HG03354 (cell line): ENCODE data around the gene NINL.
A peak's percentile ranks its signal among the peaks of the same experiment; 100 is the strongest.
"Not testable (repeated sequence)": the region's sequence is repeated elsewhere in the genome, so short reads cannot be mapped to it uniquely, and the experiment has no call there.

Experiments used
- ATAC-seq: cut with Tn5 transposase; IDR thresholded peaks from one replicate; pipeline ENCODE4 v1.9.1; 2021; ENCODE audit warnings: mild to moderate bottlenecking; ENCODE audit not compliant: unreplicated experiment, poor library complexity, severe bottlenecking

The NINL gene

DNA sequence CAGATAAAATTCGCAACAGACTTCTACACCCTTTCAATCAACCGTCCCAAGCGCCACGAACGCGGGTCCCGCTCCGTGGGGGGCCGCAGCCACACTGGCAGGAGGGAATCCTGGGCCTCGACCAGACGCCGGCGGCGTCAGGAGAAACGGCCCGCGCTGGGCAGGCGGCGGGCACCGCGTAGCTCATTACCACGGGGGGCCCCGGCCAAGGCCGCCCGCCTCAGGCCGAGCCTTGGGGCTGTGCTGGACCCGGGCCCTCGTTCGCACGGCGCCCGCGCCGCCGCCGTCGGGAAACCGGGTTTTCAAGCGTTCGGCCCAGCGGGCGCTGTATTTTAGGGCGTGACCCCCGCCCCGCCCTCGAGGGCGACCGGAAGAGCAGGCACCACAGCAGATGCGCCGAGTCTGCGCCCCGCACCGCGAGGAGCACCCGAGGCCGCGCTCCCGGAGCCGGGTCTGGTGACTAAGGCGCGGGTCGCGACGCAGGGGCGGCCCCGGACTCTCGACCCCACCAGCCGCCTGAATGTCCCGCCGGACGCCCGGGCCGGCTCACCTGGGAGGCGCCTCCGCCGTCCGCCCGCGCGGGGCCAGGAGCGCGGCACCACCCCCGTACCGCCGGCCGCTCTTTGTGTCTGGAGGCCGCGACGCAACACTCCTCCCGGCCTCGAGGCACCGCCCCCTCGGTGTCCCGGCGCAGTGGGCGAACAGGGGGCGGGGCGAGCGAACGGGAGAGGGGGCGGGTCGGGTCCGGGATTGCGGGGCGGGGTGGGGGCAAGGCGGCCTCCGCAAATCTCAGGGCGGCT, at the start of gene NINL:
Gene NINL, minus strand, starts transcription at position 627 of the 800 bp plus-strand sequence. CDS start 58,944 bp downstream, outside the sequence.
- ATAC-seq = no peak

DNA sequence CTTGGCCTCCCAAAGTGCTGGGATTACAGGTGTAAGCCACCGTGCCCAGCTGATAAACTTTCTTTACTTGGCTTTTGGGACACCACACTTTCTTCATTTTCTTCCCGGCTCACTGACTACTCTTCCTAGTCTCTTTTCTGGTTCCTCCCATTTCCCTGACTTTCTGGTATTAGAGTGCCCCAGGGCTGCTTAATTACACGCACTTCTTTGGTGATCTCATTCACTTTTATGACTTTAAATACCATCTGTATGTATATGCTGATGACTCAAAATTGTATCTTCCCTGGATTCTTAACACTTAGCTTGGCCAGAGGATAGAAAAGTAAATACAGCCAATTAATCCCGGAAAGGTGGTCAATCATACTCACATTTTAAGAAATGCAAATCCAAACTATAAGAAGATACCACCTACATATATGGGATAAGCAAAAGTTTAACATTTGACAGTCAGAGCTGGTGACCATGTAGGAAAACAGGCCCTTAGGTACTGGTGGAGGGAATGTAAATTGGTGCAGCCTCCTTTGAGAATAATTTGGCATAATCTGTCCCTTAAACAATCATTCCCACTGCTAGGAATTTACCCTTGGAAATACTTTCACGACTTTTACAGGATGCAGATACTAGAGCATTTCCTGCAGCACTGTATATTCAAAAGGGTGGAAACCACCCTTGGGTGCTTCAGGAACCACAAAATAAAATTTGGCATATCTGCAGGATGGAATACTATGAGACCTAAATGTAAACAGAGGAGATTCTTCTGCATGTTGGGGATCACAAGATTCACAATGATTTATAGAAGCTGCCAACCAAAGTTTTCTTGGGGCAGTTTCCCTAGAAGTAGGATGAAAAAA, 47.8 kb upstream of the NINL start:
- ATAC-seq = no peak

DNA sequence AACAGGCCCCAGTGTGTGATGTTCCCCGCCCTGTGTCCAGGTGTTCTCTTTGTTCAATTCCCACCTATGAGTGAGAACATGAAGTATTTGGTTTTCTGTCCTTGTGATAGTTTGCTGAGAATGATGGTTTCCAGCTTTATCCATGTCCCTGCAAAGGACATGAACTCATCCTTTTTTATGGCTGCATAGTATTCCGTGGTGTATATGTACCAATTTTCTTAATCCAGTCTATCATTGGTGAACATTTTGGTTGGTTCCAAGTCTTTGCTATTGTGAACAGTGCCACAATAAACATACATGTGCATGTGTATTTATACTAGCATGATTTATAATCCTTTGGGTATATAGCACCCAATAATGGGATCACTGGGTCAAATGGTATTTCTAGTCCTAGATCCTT, 45.3 kb upstream of the NINL start:
- not testable (repeated sequence) for ATAC-seq

DNA sequence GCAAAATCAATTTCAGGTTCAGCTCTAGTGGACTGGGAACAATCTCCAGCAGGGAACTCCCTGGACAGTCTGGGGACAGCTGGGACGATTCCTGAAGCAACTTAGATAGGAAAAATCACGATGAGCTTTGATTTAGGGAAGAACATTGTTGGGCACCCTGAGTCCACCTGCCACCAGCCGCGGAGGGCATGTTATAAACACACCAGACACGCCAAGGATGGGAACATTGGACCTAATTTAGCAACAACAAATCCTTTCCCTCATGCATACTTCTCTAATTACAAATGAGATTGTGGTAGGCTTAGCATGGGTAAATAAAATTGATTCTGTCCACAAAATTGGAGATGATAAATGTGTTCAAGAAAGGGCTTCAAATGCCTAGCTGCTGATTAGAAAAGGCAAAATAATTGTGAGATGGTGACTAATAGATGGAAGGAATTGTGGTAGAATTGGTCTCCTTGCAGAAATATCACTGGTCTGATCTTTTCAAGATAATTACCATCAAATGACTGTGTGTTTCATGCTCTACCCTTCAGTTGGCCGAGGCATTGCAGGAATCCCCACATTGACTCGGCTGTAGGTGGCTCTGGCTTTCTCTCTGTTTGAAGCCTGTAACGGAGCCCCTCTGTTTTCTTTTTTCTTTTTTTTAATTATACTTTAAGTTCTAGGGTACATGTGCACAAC, 44.6 kb upstream of the NINL start:
- ATAC-seq = no peak

DNA sequence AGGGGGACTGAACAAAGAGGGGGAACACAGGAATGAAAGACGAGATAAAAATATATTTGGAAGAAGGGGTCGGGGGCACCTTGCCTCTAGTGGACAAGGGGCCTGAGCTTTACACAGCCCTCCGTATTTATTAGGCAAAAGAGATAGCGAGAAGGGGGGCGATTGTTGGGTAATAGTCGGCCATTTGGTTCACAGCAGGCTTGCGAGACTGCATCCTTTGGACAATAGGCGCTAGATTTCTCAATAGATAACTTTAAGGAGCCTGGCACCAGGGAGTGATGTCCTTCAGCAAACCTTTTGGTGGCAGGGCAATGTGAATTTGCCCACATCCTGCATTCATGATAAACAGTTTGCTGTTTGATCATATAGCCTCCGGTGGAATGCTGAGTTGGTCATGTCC, 41.4 kb upstream of the NINL start:
- ATAC-seq = no peak

DNA sequence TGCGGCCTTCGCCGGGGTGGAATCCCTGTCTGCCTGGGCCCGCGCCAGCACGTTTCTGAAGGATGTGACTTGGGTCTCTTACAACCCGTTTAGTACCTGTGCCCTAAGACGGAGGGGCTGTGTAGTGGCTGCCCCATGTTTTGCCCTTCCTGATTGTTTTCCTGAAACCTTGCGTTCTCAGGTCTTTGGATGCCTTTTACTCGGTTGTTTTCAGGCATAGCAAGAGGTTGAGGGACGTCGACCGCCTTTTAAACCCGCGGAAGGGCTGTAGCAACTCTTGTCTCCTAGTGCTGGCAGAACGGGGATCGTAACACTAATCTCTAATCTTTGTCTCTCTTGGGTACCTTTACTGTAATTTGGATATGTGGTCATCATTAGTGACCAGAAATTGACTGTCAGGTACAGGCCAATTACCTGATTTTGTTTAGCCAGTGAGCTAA, 39.2 kb upstream of the NINL start:
- no peak for ATAC-seq

DNA sequence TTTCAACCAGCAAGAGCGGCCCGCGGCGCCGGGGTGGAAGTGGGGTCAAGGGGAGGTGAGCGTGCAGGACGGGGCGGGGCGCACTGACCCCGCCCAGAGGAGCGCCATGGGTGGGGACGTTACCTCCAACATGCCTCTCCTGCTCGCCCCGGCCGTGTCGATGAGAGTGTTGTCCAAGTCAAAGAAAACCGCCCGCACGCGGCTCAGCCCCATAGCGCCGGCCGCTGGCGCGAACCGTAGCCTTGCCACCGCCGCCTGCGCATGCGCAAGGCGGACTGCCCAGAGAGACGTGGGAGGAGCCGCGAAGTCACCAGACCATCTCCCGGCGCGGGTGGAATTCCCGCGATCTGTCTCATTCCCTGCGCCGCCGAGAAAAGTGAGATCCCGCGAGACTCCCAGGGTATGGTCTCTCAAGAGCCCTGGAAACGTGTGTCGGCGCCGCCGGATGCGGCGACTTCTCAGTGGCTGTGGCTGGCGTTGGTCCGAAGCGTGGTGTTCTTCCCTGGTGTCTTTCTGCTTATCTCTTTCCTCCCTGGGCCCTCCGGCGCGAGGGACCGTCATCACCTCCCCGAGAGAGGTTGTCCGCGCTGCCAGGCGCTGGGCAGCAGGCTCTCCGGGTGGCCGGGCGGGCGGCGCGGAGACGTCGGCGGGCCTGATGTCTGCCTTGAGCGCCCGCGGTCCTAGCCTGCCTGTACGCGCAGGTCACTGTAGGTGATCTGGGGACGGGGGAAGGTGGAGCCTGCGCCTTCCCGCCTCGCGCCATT, 38.6 kb upstream of the NINL start, which contains the start of gene NANP:
Gene NANP, minus strand, starts transcription at position 279 of the 764 bp plus-strand sequence. Its CDS starts 66 bp downstream, at position 213.
- peak; percentile 83 for ATAC-seq

DNA sequence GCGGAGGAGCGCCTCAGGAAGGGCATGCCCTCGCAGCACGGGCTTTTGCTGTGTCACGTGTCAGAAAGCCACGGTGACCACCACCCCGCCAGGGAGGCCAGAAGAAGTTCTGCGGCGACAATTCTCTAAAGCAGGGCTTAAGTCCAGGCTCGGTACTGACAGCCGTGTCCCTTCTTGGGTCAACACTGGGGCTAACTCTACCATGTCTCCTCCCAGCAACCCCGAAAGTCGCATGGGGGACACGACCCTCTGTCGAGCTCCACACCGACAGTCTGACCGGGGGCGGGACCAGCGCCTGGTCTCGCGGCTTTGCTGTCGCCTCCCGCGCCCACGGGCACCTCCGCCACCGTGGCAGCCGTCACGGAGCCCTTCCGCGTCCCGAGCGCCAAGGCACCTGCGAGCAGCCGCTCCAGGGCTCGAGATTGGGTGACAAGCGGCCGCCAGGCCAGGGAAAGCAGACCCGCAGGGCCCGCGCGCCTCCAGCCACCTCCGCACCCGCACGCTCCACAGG, 37.9 kb upstream of the NINL start:
- peak; percentile 21 for ATAC-seq

DNA sequence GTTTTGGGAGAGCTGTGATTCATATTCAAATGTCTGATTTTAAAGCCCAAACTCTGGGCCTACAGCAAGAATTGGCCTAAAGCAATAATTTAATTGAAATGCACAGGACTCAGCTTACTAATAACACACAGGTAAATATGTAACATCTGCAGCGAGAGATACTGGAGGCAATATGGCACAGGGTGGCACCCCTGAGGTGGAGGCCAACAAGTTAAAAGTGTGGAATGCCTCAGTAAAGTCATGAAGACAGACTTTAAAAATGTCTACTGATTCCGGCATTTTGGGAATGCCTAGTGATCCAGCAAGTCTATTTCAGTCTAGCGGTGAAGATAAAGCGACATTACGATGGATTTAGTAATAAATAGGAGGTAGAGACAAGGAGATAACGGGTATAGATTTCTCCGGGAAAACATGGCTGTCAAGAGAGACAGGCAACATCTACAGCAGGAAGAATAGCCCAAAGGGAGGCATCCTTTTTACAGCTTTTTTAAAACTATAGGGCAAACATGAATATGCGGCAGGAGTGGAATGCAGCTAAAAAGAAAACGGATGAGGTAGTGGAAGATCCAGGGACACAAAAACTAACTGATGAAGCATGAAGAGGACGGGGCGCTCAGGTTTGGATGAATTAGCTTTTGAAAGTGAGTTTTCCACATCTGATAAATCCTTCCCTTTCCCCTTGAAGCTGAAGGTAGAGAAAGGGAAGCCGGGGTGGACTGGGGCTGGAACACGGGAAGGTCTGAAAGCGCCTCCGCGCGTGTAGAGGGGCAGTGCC, 37.3 kb upstream of the NINL start:
- ATAC-seq = no peak

DNA sequence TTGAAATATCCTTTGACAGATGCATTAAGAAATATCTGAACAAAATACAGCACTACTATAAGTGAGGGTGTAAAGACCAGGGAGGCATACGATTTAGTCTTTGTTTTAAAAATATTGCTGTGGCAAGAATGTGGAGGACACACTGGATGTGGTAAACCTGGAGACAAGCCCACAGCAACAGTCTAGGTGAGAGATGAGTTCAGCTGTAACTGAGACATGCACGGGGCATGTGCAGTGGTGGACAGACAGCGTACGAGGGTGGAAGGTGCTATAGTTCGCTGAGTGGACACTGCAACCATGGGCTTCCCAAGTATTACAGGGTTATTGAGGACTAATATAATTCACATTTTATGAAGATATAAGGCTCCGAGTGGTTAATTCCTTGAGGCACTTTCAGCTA, 36.7 kb upstream of the NINL start:
- no peak for ATAC-seq

DNA sequence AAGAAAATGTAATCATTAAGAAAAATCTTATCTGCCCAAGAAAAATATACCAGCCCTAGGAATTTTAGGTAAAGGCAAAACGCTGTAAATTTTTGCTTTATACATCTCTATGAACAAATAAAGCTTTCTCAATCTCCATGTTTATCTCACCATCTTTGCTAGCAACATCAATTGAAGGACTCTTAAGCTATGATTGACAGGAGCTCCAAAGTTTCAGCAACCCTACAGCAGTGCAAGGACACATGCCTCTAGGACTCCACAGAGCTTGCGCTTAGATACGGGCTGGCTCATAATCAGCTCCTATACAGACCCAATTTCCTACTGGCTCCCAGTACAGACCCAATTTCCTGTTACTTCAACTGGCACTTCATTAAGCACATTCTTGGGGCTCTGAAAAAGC, 34.2 kb upstream of the NINL start:
- ATAC-seq = no peak

DNA sequence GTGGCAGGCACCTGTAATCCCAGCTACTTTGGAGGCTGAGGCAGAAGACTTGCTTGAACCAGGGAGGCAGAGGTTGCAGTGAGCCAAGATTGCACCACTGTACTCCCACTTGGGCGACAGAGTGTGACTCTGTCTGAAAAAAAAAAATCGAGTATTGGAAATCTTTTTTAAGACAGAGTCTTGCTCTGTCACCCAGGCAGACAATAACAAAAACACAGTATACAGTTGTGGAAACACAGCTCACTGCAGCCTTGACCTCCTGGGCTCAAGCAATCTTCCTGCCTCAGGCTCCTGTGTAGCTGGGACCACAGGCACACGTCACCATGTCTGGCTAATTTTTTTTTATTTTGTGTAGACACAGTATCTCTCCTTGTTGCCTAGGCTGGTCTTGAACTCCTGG, 23.4 kb upstream of the NINL start:
- no peak for ATAC-seq

DNA sequence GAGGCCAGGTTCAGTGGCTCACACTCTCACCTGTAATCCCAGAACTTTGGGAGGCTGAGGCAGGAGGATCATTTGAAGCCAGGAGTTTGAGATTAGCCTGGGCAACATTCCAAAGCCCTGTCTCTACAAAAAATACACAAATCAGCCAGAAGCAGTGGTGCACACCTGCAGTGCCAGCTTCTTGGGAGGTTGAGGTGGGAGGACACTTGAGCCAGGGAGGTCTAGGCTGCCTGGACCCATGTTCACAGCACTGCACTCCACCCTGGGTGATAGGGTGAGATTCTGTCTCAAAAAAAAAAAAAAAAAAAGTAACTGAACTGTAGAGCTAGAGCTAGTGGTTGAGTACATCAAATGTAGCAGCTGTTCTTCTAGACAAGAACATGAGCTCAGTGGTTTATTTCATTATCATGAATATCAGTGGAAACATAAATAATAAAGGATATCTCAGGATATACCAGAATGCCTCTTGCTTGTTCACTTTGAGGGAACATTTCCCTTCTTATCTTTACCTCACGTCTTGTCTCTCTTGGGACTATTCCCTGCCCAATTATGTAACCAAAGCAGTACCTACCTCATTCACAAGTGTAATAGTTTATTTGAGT, 20.9 kb upstream of the NINL start:
- no peak for ATAC-seq

DNA sequence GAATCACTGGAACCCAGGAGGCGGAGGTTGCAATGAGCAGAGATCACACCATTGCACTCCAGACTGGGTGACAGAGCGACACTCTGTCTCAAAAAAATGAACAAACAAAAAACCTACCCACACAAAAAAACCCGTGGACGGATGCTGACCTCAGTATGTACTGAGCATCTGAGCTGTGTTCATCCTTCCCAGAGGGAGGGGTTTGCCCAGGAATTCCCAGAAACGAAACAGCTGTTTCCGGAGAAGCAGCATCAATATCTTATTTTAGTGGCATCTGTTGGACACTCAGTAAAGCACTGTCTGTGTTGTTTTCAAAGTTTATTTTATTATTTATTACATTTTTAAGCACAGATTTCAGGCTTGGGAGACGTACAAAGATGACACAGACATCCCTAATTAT, 19.8 kb upstream of the NINL start:
- ATAC-seq = no peak

DNA sequence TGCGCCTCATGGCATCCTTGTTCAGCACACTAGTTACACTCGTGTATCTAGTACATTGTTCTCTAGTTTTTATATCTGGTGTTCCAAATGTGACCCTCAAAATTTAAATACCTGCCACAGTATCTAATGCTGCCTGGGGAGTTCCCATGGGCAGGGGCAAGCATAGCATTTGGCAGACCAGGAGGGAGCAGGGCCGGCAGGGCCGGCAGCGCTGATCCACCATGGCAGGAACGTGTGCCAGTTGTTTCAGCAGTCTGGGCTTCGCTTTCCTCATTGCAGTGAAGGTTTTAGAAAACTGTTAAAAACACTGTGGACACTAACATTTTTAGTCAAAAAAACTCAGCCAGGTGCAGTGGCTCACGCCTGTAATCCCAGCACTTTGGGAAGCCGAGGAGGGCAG, 19.3 kb upstream of the NINL start:
- no peak for ATAC-seq

DNA sequence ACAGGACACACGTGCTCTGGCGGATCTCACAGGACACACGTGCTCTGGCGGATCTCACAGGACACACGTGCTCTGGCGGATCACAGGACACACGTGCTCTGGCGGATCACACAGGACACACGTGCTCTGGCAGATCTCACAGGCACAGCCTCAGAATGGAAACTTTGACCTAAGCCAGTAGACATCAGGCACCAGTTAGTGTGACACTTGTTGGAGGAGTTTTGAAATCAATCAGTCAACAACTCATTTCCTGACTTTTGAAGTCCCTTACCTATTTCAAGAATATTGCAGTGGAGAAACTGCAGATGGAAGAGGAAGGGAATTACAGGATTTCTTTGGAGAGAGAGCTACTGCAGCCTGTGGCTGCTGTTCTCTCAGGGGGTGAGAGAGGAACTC, 17.6 kb upstream of the NINL start:
- ATAC-seq = not testable (repeated sequence)

DNA sequence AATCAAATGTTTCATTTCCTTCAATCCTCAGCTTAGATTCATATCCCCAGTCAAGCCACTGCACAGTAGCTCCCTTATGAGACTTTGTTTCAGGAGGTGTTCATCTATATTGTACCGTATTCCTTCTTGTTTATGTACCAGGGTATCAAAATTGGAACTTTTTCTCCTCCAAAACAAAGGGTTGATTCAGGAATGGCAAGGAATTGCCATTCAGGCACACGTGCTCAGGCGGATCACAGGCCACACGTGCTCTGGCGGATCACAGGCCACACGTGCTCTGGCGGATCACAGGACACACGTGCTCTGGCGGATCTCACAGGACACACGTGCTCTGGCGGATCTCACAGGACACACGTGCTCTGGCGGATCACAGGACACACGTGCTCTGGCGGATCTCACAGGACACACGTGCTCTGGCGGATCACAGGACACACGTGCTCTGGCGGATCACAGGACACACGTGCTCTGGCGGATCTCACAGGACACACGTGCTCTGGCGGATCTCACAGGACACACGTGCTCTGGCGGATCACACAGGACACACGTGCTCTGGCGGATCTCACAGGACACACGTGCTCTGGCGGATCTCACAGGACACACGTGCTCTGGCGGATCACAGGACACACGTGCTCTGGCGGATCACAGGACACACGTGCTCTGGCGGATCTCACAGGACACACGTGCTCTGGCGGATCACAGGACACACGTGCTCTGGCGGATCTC, 17.0 kb upstream of the NINL start:
- ATAC-seq = not testable (repeated sequence)

DNA sequence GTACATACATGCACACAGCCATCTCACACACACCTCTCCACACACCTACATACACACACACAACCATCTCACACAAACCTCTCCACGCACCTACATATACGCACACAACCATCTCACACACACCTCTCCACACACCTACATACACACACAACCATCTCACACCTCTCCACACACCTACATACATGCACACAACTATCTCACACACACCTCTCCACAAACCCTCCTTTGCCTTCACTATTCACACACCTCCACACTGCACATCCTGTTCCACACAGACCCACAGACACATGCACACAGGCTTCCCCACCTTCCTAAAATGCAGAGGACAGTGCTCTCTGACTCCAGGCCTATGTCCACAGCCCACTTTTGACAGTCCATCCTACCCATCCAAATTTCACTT, 16.3 kb upstream of the NINL start:
- ATAC-seq = no peak
